Stimulated activated CD4-positive, alpha-beta T cell treated with anti-CD3 and anti-CD28 coated beads, Interleukin-12 subunit alpha, Interleukin-12 subunit beta, amount 100 ng/mL, for 24 hours (primary cell): Measurements from ENCODE around the gene RPL18A.

Experiments used
- DNase-seq, 2 experiments: peaks; one replicate each; pipeline ENCODE4 v3.0.0-alpha.2; 2020; ENCODE audit warnings: low read depth in 2 of 2

RPL18A gene

GRCh38 chr19:17841810-17842662 lies 17.7 kb upstream of the RPL18A start:
- peak in 1 of 2 experiments; percentile 74 for DNase-seq

GRCh38 chr19:17842663-17843291 lies 16.9 kb upstream of the RPL18A start:
- no peak for DNase-seq

- no peak for DNase-seq
Measured at GRCh38 chr19:17843292-17843827, 16.4 kb upstream of the RPL18A start.

- DNase-seq = no peak
Measured at GRCh38 chr19:17843908-17844490, 15.7 kb upstream of the RPL18A start.

GRCh38 chr19:17846146-17846545 lies 13.6 kb upstream of the RPL18A start:
- DNase-seq = no peak

GRCh38 chr19:17847538-17848366 lies 12.0 kb upstream of the RPL18A start, which contains the start of gene JAK3:
Gene JAK3 (minus strand): TSS chr19:17847982. CDS start chr19:17844417, 3,565 bp downstream.
- peak; percentile 81 to 84 for DNase-seq

GRCh38 chr19:17848595-17849292 lies 11.0 kb upstream of the RPL18A start:
- DNase-seq = no peak

GRCh38 chr19:17854061-17854460 lies 5.6 kb upstream of the RPL18A start:
- DNase-seq = no peak

- DNase-seq = peak; percentile 83 to 95
Measured at GRCh38 chr19:17855280-17856152, 4.2 kb upstream of the RPL18A start.

GRCh38 chr19:17860331-17860992 lies 752 bp downstream of the RPL18A start:
- no peak for DNase-seq

GRCh38 chr19:17860993-17861360 lies 1.3 kb downstream of the RPL18A start:
- no peak for DNase-seq

- DNase-seq = no peak
Measured at GRCh38 chr19:17861542-17862402, 2.1 kb downstream of the RPL18A start.

GRCh38 chr19:17862711-17863519 lies 3.2 kb downstream of the RPL18A start:
- no peak for DNase-seq

GRCh38 chr19:17863520-17864182 lies 3.9 kb downstream of the RPL18A start:
- no peak for DNase-seq

- DNase-seq = no peak
Measured at GRCh38 chr19:17865364-17866311, 5.9 kb downstream of the RPL18A start.
